ENCODE results near the gene MARK3. TPM values are rescaled to one million over a fixed set of nuclear protein-coding genes. Genes with fewer than 3 reads are reported as not detected.

The MARK3 gene
- total RNA-seq, 1 experiment from 2014 or later = 72.5 TPM

GRCh38 chr14:103362780-103363179 is 22.4 kb upstream of the MARK3 start (continued):
- TF ChIP-seq CTCF (IDR thresholded peaks at IDR 0.05 in 2 of 3, conservative IDR thresholded peaks at IDR 0.05 in 1 of 3; ENCODE audit: borderline replicate concordance in 1 of 3, insufficient read depth in 1 of 3, low read depth in 2 of 3, low read length in 2 of 3) (no peak), RAD21 (IDR thresholded peaks at IDR 0.05; ENCODE audit: low read depth) (no peak), POLR2A (IDR thresholded peaks at IDR 0.05; ENCODE audit: borderline replicate concordance, extremely low read depth, insufficient read depth, insufficient read length) (no peak), REST (IDR thresholded peaks at IDR 0.05; ENCODE audit: low read depth) (no peak), SIN3A (IDR thresholded peaks at IDR 0.05; ENCODE audit: low read depth) (no peak), EZH2 (IDR thresholded peaks at IDR 0.05) (no peak), SRF (IDR thresholded peaks at IDR 0.05; ENCODE audit: low read depth) (no peak), ZNF274 (IDR thresholded peaks at IDR 0.05; ENCODE audit: low read depth, low read length) (no peak), TCF7L2 (IDR thresholded peaks at IDR 0.05; ENCODE audit: borderline replicate concordance, extremely low read depth, insufficient read depth, insufficient read length) (no peak)

- POLR2A ChIA-PET = no interaction called here
- no peaks in the 10 kb centered on the region for H3K79me2 ChIP-seq (ENCODE audit: insufficient read depth, low read length)
- no peak overlapping the region for H3K4me3 ChIP-seq (replicated peaks in 1 of 2; ENCODE audit: low read depth in 1 of 2, low read length in 2 of 2)
- H3K9me3 ChIP-seq (ENCODE audit: control insufficient read depth in 1 of 2, insufficient read depth in 1 of 2, low read depth in 1 of 2, low read length in 2 of 2) = peaks cover 9 to 12% of the 10 kb centered on the region in 2 experiments; a peak in 2 of 4 replicates
- RAD21 ChIA-PET (ENCODE audit: low non-redundant PET in 1 of 2, low total read pairs in 2 of 2, uncharacterized antibody in 2 of 2, unreplicated experiment in 2 of 2) = no interaction called here
- H3K27ac ChIP-seq (ENCODE audit: low read depth, low read length) = no peak overlapping the region
- DNase-seq (ENCODE audit: low read depth, low spot score) (no peak), ATAC-seq (no peak)
- no peaks in the 10 kb centered on the region for H3K9me2 ChIP-seq (ENCODE audit: insufficient read depth)
- H3K27me3 ChIP-seq (ENCODE audit: insufficient read depth, low read length) = no peaks in the 10 kb centered on the region
- intact Hi-C loops (cut with micrococcal nuclease) = no loop called here
- H3K4me2 ChIP-seq (ENCODE audit: low read length) = no peak overlapping the region
- H4K20me1 ChIP-seq (ENCODE audit: insufficient read depth) = no peaks in the 10 kb centered on the region
- CTCF ChIA-PET = interaction anchor here (2.6 kb wide), 1 partner anchor 24 kb away, joined by 8 read pairs; no protein-coding TSS in a partner anchor
- no peak overlapping the region for H3K9ac ChIP-seq (ENCODE audit: low read length)
- no peaks in the 10 kb centered on the region for H3K36me3 ChIP-seq (ENCODE audit: control insufficient read depth in 1 of 2, insufficient read depth in 2 of 2, low read length in 2 of 2)
- peaks cover 0 to 5% of the 10 kb centered on the region in 2 experiments; a peak in 2 of 4 replicates for H3K4me1 ChIP-seq (ENCODE audit: control insufficient read depth in 1 of 2, insufficient read depth in 2 of 2, low read length in 2 of 2)
- H2AFZ ChIP-seq (ENCODE audit: low read depth, low read length, poor library complexity, severe bottlenecking) = no peak overlapping the region
- TF ChIP-seq SRF (IDR thresholded peaks at IDR 0.05; ENCODE audit: low read depth) (no peak), SIN3A (IDR thresholded peaks at IDR 0.05; ENCODE audit: low read depth) (no peak), REST (IDR thresholded peaks at IDR 0.05; ENCODE audit: low read depth) (no peak)
- BruUV-seq (replicated peaks) = no TSS peak
Measured at GRCh38 chr14:103366741-103367140, 18.5 kb upstream of the MARK3 start.
